GM18951 (cell line): Measurements from ENCODE around the gene LRRC8D.

Experiments
- POLR2A ChIP-seq: IDR thresholded peaks from 4 replicates; pipeline ENCODE4 v1.6.1; 2011; ENCODE audit warnings: mild to moderate bottlenecking; ENCODE audit not compliant: insufficient read length, insufficient read depth; ENCODE audit errors: extremely low read depth
- in situ Hi-C: fragments of 300-500 bp; cut with MboI; formaldehyde crosslinking; loops from one replicate; pipeline ENCODE4 v1.12.0; 2022; ENCODE audit warnings: low sequenced_read_pairs, mixed read lengths, inconsistent platforms; ENCODE audit not compliant: unreplicated experiment

The LRRC8D gene

DNA sequence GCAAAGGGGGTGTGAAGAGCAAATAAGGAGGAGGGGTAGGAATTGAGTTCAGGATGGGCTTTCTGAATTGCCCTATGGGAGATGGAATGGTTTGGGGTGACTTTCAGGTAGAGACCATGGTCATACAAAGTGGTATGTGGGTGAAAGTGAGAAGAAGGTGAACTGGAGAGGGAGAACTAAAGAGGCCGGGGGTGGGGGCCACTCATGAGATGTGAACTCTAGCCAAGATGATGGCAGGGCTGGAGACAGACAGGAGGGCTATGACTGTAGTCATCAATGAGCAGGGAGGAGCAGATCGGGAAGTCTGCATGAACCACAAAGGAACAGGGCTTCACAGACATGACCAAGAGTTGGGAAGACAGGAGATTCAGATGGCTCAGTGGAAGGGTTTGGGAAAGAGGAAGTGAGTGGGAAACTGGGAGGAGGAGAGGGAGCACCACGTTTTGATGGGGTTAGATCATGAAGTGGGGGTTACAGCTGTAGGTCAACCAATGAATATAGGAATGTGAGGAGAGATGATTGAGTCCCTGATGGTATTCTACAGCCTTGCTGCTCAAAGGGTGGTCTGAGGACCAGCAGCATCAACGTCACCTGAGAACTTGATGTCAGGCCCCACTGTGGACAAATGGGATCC, 20.7 kb upstream of the LRRC8D start:
- in situ Hi-C loops: loop anchor here (5.0 kb wide), 1 partner anchor 192 kb away; no protein-coding TSS in a partner anchor
- TF ChIP-seq POLR2A: no peak

DNA sequence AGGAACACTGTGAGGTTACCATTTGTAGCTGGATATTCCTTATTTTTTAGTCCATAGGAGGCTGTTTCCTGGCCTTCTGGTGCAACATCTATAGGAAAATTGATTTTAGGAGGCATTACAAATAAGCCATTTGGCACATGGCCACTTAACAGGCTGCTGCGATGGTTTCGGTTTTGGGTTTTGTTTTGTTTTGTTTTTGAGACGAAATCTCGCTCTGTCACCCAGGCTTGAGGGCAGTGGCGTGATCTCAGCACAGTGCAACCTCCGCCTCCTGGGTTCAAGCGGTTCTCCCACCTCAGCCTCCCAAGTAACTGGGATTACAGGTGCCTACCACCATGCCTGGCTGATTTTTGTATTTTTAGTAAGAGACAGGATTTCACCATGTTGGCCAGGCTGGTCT, 20.1 kb upstream of the LRRC8D start:
- in situ Hi-C loops: loop anchor here (5.0 kb wide), 1 partner anchor 192 kb away; no protein-coding TSS in a partner anchor
- TF ChIP-seq POLR2A: no peak

DNA sequence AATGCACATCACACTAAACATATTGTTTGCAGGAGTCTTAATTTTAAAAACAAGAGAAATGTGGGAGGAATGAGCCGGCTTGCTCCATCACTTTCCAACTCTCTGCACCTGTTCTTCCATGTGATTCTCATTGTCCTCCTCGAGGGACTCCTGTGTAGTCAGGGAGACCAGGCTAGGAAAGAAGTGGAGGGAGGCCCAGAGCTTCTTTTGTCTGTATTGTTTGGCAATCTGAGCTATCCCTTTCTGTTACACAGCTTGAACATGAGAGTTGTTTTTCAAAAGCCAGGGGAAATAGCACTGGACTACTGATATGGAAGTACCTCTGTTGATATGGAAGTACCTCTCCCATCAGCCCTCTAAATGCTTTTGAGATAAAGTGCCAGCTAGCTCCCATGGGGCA, 18.8 kb upstream of the LRRC8D start:
- TF ChIP-seq POLR2A: no peak
- in situ Hi-C loops: loop anchor here (5.0 kb wide), 1 partner anchor 190 kb away; no protein-coding TSS in a partner anchor

DNA sequence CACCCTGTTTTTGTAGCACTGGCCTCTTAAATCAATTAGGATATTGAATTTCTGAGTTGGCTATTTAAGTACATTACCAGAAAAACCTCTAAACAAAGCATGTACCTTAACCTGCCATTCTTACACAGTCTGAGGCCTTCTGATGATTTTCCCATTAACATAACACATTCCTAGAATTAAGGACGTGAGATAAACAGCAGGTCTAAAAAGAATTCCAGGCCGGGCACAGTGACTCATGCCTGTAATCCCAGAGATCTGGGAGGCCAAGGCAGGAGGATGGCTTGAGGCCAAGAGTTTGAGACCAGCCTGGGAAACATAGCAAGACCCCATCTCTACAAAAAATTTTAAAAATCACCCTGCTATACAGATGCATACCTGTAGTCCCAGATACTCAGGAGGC, 18.0 kb upstream of the LRRC8D start:
- in situ Hi-C loops: loop anchor here (5.0 kb wide), 1 partner anchor 189 kb away; no protein-coding TSS in a partner anchor
- no peak for TF ChIP-seq POLR2A

DNA sequence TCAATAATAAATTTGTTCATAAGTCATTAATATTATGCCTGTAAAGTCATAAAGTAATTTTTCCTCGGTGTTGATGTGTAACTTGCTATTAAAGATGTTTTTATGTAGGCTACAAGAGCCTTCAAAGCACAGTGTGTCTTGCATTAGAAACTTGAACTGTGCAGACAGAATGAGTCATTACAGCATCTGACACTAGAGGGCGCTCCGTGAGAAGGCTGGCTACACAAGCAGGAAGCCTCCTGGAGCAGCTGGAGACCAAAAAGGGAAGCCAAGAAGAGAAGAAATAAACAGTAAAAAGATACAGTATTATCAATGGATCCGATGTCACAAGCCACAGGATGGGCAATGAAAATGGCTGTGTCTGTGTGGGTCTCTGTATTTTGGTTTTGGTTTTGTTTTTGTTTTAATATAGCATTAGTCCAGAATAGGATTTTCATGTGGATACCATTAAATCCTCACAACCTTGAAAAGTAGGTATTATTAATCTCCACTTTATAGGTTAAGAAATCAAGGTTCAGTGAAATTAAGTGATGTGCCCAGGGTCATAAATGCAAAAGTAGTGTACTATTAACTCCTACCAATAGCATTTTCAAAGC, 16.1 kb upstream of the LRRC8D start:
- TF ChIP-seq POLR2A: no peak
- in situ Hi-C loops: loop anchor here (5.0 kb wide), 1 partner anchor 188 kb away; no protein-coding TSS in a partner anchor

DNA sequence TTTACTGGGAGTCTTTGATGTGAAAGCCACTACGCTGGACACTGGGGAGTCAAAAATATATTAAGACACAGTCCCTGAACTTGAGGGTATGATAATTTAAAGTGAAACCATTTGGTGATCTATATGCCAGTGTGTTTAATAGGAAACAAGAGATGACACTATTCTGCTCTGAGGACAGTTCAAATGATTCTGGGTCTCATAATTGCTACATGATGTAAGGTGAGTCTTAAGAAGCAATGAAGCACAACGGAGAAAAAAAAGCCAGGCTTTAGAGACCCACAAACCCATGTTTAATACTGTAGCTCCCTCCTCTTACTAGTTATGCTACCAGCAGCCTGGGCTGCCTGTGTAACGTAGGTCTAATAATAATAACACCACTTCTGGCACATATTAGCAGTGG, 14.2 kb upstream of the LRRC8D start:
- no peak for TF ChIP-seq POLR2A
- in situ Hi-C loops: no loop called here

DNA sequence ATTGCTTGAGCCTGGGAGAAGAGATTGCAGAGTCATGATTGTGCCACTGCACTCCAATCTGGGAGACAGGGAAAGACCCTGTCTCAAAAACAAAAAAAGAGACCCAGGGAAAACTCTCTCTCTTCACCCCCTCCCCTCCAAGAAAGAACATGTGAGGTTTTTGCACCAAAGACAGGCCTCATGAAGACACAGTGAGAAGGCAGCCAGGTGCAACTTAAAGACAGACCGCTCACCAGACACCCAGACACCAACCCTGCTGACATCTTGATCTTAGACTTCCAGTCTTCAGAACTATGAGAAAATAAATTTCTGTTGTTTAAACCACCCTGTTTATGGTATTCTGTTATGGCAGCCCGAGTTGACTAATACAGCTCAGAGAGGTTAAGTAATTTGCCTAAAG, 13.3 kb upstream of the LRRC8D start:
- in situ Hi-C loops: no loop called here
- TF ChIP-seq POLR2A: no peak

DNA sequence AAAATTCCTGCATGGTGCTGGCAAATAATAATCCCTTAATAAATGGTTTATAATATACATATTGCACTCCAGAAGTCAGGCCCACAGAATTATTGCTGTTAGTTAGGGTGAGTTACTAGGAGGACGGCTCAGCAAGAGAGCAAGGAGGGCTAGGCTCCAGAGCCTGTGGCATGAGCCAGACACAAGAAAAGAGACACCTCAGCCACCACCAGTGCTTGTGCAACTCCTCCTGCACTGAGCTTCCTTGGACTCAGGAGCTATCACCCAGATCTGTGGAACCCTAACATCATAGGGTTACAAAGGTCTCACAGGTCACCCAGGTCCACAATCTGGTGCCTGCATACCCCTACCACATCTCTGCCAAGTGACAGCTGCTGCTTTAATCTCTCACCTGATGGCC, 12.8 kb upstream of the LRRC8D start:
- in situ Hi-C loops: no loop called here
- no peak for TF ChIP-seq POLR2A

DNA sequence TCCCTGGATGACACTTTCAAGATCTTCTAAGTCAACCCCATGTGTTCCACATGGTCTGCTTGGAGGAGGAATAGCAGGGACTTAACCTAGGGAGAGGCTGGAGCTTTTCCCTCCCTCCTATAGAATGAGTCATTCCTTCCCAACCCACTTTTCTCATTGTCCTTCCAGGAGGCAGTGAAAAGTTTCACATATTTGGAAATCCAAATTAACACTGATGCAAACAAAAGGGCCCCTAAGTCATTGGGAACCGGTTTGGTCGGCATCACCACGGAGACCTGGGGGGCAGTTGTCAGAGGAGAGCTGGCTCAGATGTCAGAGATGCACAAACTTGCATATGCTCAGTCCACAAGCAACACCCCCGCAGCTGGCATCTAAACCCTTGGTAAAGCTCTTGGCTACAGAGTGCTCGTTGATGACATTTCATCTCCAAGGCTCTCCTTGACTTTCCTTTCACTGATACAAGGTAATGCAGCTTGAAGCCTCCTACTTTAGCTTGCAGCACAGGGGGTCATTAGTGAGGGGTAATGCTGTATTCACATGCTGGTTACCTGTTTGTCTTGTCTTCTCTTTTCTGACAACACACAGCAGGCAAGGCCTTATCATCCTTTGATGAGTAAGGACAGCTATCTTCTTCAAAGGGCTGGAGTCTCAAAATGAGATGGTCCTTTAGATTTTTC, 12.3 kb upstream of the LRRC8D start:
- no peak for TF ChIP-seq POLR2A

DNA sequence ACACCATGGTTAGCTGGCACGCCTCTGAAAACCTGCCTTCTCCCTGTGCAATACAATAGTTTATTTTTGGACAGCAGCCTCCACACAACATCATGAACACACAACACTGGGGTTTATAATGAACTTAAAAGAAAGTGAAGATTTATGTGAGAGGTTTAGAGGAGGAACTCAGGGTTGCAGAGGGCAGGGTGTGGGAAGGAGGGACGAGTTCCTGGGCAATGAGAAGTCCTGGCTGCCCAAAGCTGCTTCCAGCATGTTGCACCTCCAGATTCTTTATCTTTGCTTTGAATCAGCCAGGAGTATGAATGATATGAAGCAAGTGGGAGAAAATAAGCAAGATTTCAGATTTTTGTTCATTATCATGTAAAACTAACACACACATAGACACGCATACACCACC, 11.3 kb upstream of the LRRC8D start:
- in situ Hi-C loops: no loop called here
- TF ChIP-seq POLR2A: no peak

More for the DNA sequence above, 12.3 kb upstream of the LRRC8D start:
- in situ Hi-C loops: no loop called here

DNA sequence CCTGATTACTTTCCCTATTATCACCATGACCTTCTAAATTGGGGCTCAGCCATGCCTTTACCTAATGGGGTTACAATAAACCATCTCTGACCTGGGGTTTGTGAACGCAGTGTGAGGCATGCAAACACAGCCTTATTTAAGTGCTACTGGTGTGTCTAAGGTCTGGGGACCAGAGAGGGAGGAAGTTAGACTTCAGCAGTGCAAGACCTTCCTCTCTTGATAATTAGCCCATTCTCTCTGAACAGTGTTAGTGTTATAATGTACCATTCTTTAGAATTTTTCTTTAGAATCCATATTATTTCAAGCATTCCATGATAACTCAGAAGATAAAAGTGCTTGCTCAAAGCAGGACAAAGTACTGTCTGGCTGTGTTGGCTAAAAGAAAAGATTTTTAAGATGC, 10.5 kb upstream of the LRRC8D start:
- in situ Hi-C loops: no loop called here

DNA sequence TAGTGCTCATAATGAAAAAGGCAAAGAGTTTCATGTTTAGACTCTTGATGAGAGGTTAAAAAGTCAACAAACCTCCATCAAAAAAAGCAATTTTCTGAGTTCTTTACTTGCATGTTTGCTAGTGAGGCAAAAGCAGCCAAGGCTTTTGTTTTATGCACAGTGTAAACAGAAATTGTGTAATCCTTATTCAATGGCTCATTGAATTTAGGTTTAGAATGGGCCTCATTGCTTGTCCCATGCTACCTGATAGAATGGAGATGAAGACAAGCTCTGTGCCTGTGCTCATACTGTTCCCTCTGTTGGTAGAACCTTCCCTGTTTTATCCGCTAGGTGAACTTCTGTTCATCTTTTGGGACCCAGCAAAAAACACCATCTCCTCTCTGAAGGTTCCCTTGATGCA, 10.0 kb upstream of the LRRC8D start:
- in situ Hi-C loops: no loop called here
- TF ChIP-seq POLR2A: no peak

More for the DNA sequence above, 10.5 kb upstream of the LRRC8D start:
- no peak for TF ChIP-seq POLR2A

DNA sequence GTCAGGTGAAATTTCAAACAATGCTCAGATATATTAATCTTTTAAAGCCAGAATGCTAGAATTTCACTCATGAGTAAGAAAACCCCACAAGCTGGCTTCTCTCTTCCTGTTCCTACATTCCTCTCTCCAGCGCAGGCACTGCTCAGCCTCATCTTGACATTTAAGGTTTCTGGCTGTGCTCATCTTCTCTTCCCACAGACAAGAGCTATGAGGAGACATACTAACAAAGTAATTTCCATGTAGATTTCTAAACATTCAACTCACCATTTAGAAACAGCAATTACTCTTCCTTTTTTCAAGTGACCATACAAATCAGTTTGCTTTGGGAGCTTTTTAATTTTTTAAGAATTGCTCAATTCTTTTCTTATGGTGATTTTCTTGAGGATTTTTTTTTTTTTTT, 7.8 kb upstream of the LRRC8D start:
- TF ChIP-seq POLR2A: no peak
- in situ Hi-C loops: no loop called here

DNA sequence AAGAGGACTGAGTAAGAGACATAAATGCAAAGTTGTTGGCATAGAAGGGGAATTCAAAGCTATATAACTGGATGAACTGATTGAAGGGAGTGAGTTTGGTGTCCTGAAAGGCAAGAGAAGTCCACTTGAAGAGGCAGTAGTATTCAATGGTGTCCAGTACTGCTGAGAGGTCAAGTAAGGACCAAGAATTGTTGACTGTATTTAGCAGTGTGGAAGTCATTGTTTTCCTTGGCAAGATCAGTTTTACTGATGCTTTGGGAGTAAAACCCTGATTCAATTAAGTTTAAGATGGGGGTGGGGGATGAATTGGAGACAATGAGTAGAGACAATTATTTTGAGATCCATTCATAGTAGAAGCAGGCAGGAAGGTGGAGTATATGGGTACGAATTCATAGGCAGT, 5.8 kb upstream of the LRRC8D start:
- in situ Hi-C loops: no loop called here
- no peak for TF ChIP-seq POLR2A
